ENCODE data around the gene TYMP. TPM values are rescaled to one million over a fixed set of nuclear protein-coding genes. Genes with fewer than 3 reads are reported as not detected.

TYMP gene
- total RNA-seq, 1 experiment from 2014 or later: 1.5 TPM

- CTCF ChIA-PET: interaction anchor here (0.6 kb wide), 1 partner anchor 62 kb away, joined by 3 read pairs; the partner anchor contains the start of gene SYCE3
Observed at GRCh38 chr22:50500452-50500851, 29.4 kb downstream of the TYMP start.

More at GRCh38 chr22:50500452-50500851, 29.4 kb downstream of the TYMP start:
- DNase-seq (ENCODE audit: low spot score): no peak
- H3K4me3 Mint-ChIP-seq: no peak overlapping the region
- H3K36me3 Mint-ChIP-seq: no peaks in the 10 kb centered on the region
- TF ChIP-seq NR2C2 (CRISPR knock-in tag; IDR thresholded peaks at IDR 0.05): no peak
- no peak for TF ChIP-seq ZNF281 (CRISPR knock-in tag; IDR thresholded peaks at IDR 0.05)
- no peak for TF ChIP-seq TEAD4 (CRISPR knock-in tag; IDR thresholded peaks at IDR 0.05)
- TF ChIP-seq KAT7 (CRISPR knock-in tag; IDR thresholded peaks at IDR 0.05; ENCODE audit: borderline replicate concordance): no peak
- TF ChIP-seq ZNF263 (CRISPR knock-in tag; IDR thresholded peaks at IDR 0.05; ENCODE audit: low read depth): no peak
- no peak for TF ChIP-seq ZNF416 (CRISPR knock-in tag; IDR thresholded peaks at IDR 0.05)
- TF ChIP-seq, protein P1, sequence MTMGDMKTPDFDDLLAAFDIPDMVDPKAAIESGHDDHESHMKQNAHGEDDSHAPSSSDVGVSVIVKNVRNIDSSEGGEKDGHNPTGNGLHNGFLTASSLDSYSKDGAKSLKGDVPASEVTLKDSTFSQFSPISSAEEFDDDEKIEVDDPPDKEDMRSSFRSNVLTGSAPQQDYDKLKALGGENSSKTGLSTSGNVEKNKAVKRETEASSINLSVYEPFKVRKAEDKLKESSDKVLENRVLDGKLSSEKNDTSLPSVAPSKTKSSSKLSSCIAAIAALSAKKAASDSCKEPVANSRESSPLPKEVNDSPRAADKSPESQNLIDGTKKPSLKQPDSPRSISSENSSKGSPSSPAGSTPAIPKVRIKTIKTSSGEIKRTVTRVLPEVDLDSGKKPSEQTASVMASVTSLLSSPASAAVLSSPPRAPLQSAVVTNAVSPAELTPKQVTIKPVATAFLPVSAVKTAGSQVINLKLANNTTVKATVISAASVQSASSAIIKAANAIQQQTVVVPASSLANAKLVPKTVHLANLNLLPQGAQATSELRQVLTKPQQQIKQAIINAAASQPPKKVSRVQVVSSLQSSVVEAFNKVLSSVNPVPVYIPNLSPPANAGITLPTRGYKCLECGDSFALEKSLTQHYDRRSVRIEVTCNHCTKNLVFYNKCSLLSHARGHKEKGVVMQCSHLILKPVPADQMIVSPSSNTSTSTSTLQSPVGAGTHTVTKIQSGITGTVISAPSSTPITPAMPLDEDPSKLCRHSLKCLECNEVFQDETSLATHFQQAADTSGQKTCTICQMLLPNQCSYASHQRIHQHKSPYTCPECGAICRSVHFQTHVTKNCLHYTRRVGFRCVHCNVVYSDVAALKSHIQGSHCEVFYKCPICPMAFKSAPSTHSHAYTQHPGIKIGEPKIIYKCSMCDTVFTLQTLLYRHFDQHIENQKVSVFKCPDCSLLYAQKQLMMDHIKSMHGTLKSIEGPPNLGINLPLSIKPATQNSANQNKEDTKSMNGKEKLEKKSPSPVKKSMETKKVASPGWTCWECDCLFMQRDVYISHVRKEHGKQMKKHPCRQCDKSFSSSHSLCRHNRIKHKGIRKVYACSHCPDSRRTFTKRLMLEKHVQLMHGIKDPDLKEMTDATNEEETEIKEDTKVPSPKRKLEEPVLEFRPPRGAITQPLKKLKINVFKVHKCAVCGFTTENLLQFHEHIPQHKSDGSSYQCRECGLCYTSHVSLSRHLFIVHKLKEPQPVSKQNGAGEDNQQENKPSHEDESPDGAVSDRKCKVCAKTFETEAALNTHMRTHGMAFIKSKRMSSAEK (CRISPR knock-in tag; IDR thresholded peaks at IDR 0.05; ENCODE audit: borderline replicate concordance): no peak
- TF ChIP-seq NFYB (CRISPR knock-in tag; conservative IDR thresholded peaks at IDR 0.05; ENCODE audit: low read depth): no peak
- TF ChIP-seq SOX15 (CRISPR knock-in tag; IDR thresholded peaks at IDR 0.05): no peak
- TF ChIP-seq, protein P2, sequence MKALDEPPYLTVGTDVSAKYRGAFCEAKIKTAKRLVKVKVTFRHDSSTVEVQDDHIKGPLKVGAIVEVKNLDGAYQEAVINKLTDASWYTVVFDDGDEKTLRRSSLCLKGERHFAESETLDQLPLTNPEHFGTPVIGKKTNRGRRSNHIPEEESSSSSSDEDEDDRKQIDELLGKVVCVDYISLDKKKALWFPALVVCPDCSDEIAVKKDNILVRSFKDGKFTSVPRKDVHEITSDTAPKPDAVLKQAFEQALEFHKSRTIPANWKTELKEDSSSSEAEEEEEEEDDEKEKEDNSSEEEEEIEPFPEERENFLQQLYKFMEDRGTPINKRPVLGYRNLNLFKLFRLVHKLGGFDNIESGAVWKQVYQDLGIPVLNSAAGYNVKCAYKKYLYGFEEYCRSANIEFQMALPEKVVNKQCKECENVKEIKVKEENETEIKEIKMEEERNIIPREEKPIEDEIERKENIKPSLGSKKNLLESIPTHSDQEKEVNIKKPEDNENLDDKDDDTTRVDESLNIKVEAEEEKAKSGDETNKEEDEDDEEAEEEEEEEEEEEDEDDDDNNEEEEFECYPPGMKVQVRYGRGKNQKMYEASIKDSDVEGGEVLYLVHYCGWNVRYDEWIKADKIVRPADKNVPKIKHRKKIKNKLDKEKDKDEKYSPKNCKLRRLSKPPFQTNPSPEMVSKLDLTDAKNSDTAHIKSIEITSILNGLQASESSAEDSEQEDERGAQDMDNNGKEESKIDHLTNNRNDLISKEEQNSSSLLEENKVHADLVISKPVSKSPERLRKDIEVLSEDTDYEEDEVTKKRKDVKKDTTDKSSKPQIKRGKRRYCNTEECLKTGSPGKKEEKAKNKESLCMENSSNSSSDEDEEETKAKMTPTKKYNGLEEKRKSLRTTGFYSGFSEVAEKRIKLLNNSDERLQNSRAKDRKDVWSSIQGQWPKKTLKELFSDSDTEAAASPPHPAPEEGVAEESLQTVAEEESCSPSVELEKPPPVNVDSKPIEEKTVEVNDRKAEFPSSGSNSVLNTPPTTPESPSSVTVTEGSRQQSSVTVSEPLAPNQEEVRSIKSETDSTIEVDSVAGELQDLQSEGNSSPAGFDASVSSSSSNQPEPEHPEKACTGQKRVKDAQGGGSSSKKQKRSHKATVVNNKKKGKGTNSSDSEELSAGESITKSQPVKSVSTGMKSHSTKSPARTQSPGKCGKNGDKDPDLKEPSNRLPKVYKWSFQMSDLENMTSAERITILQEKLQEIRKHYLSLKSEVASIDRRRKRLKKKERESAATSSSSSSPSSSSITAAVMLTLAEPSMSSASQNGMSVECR (CRISPR knock-in tag; IDR thresholded peaks at IDR 0.05; ENCODE audit: borderline replicate concordance): no peak
- no peak for TF ChIP-seq USF2 (CRISPR knock-in tag; IDR thresholded peaks at IDR 0.05)
- TF ChIP-seq OVOL2 (CRISPR knock-in tag; IDR thresholded peaks at IDR 0.05; ENCODE audit: borderline replicate concordance): no peak
- no peak for TF ChIP-seq ATF1 (CRISPR knock-in tag; IDR thresholded peaks at IDR 0.05)
- TF ChIP-seq, protein P3, sequence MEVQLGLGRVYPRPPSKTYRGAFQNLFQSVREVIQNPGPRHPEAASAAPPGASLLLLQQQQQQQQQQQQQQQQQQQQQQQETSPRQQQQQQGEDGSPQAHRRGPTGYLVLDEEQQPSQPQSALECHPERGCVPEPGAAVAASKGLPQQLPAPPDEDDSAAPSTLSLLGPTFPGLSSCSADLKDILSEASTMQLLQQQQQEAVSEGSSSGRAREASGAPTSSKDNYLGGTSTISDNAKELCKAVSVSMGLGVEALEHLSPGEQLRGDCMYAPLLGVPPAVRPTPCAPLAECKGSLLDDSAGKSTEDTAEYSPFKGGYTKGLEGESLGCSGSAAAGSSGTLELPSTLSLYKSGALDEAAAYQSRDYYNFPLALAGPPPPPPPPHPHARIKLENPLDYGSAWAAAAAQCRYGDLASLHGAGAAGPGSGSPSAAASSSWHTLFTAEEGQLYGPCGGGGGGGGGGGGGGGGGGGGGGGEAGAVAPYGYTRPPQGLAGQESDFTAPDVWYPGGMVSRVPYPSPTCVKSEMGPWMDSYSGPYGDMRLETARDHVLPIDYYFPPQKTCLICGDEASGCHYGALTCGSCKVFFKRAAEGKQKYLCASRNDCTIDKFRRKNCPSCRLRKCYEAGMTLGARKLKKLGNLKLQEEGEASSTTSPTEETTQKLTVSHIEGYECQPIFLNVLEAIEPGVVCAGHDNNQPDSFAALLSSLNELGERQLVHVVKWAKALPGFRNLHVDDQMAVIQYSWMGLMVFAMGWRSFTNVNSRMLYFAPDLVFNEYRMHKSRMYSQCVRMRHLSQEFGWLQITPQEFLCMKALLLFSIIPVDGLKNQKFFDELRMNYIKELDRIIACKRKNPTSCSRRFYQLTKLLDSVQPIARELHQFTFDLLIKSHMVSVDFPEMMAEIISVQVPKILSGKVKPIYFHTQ (CRISPR knock-in tag; IDR thresholded peaks at IDR 0.05): no peak
- no peak for TF ChIP-seq GTF2I (CRISPR knock-in tag; conservative IDR thresholded peaks at IDR 0.05)
- no peak for ATAC-seq
- no peaks in the 10 kb centered on the region; the same call in 1 of the 2 replicates for H3K27me3 Mint-ChIP-seq (ENCODE audit: low read depth)
- peaks cover 6% of the 10 kb centered on the region for H3K4me1 Mint-ChIP-seq
- no peak overlapping the region for H3K27ac Mint-ChIP-seq
- H3K9me3 Mint-ChIP-seq: no peaks in the 10 kb centered on the region
- POLR2A ChIA-PET: no interaction called here

Data from WTC11 (cell line).